Body of pancreas (tissue), 4 donors: ENCODE results near the gene IFNE.

ENCODE experiments used
- POLR2A ChIP-seq, 3 donors: fragments of 450-650 bp; IDR thresholded peaks; one replicate each; pipeline ENCODE4 v1.6.1; 2016; ENCODE audit warnings: antibody characterized with exemption in 3 of 3, mild to moderate bottlenecking in 2 of 3
- TF ChIP-seq, protein P1 (sequence below), 7 experiments: fragments of 450-650 bp in 4 of 7; fragments of 200-600 bp in 3 of 7; sonication (generic) in 3 of 7; IDR thresholded peaks; one replicate each; pipeline ENCODE4 v1.5.1; 2016 to 2019; ENCODE audit warnings: antibody characterized with exemption in 7 of 7

DNA sequence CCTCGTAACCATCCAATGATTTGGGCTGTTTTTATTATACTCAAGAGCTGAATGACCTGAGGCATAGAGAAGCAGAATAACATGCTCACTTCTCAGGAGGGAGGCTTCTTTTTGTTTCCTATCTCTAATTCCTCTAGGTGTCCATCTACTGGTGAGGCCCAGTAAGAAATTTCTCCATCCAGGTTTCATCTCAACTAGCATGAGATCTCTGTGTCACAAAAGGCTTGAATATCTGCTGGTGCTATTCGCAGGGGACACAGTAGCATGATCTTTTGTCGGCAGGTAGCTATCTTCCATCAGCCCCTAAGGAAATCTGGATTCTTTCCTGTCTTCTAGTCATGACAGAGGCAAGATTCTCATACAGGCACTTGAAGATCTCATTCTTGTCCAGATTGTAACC lies 8.9 kb downstream of the IFNE start:
- no peak for TF ChIP-seq POLR2A (IDR thresholded peaks at IDR 0.05)
- TF ChIP-seq, protein P1, sequence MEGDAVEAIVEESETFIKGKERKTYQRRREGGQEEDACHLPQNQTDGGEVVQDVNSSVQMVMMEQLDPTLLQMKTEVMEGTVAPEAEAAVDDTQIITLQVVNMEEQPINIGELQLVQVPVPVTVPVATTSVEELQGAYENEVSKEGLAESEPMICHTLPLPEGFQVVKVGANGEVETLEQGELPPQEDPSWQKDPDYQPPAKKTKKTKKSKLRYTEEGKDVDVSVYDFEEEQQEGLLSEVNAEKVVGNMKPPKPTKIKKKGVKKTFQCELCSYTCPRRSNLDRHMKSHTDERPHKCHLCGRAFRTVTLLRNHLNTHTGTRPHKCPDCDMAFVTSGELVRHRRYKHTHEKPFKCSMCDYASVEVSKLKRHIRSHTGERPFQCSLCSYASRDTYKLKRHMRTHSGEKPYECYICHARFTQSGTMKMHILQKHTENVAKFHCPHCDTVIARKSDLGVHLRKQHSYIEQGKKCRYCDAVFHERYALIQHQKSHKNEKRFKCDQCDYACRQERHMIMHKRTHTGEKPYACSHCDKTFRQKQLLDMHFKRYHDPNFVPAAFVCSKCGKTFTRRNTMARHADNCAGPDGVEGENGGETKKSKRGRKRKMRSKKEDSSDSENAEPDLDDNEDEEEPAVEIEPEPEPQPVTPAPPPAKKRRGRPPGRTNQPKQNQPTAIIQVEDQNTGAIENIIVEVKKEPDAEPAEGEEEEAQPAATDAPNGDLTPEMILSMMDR (IDR thresholded peaks at IDR 0.05), result no peak
